ENCODE data around the gene ECEL1. TPM values are rescaled to one million over a fixed set of nuclear protein-coding genes. Genes with fewer than 3 reads are reported as not detected.

ECEL1 gene
- total RNA-seq, 2 experiments from 2014 or later, result 0.56 to 0.72 TPM

GRCh38 chr2:232478571-232479340 lies 8.9 kb downstream of the ECEL1 start:
- no peaks in the 10 kb centered on the region for H3K36me3 Mint-ChIP-seq (ENCODE audit: low read depth)
- ChIA-PET CTCF (no interaction called here), POLR2A (no interaction called here)
- no peak for ATAC-seq
- H3K9me3 Mint-ChIP-seq, result no peaks in the 10 kb centered on the region
- DNase-seq, result no peak
- no peak for TF ChIP-seq CTCF (IDR thresholded peaks at IDR 0.05)
- H3K4me1 Mint-ChIP-seq (ENCODE audit: low read depth), result no peaks in the 10 kb centered on the region
- no peak overlapping the region for H3K4me3 Mint-ChIP-seq
- no peak overlapping the region for H3K27ac Mint-ChIP-seq
- intact Hi-C loops (cut with micrococcal nuclease), result no loop called here
- H3K27me3 Mint-ChIP-seq, result peaks cover 6% of the 10 kb centered on the region

GRCh38 chr2:232477751-232478510 lies 9.7 kb downstream of the ECEL1 start:
- H3K9me3 Mint-ChIP-seq, result peaks cover 1% of the 10 kb centered on the region
- intact Hi-C loops (cut with micrococcal nuclease), result no loop called here
- no peaks in the 10 kb centered on the region for H3K36me3 Mint-ChIP-seq (ENCODE audit: low read depth)
- no peak overlapping the region for H3K27ac Mint-ChIP-seq
- H3K4me1 Mint-ChIP-seq (ENCODE audit: low read depth), result no peaks in the 10 kb centered on the region
- H3K27me3 Mint-ChIP-seq, result peaks cover 12% of the 10 kb centered on the region
- no peak for TF ChIP-seq CTCF (IDR thresholded peaks at IDR 0.05)
- H3K4me3 Mint-ChIP-seq, result no peak overlapping the region
- DNase-seq (no peak), ATAC-seq (no peak)
- ChIA-PET CTCF (no interaction called here), POLR2A (interaction anchor here (1.3 kb wide), 1 partner anchor 15 kb away, joined by 3 read pairs; no protein-coding TSS in a partner anchor)

- DNase-seq, result no peak
- ATAC-seq, result no peak
- ChIA-PET CTCF (interaction anchor here (0.8 to 1.0 kb wide), 2 partner anchors 46 to 576 kb away, joined by 3 to 4 read pairs; no protein-coding TSS in a partner anchor), POLR2A (interaction anchor here (1.3 kb wide), 1 partner anchor 14 kb away, joined by 3 read pairs; no protein-coding TSS in a partner anchor)
- intact Hi-C loops (cut with micrococcal nuclease), result no loop called here
- no peak for TF ChIP-seq CTCF (IDR thresholded peaks at IDR 0.05)
- Mint-ChIP-seq H3K4me3 (no peak overlapping the region), H3K27ac (no peak overlapping the region), H3K9me3 (peaks cover 10% of the 10 kb centered on the region), H3K36me3 (ENCODE audit: low read depth) (no peaks in the 10 kb centered on the region), H3K4me1 (ENCODE audit: low read depth) (no peaks in the 10 kb centered on the region), H3K27me3 (peaks cover 21% of the 10 kb centered on the region)
Observed at GRCh38 chr2:232476791-232477190, 10.8 kb downstream of the ECEL1 start.

- no peaks in the 10 kb centered on the region for H3K36me3 Mint-ChIP-seq (ENCODE audit: low read depth)
- TF ChIP-seq CTCF (IDR thresholded peaks at IDR 0.05), result no peak
- intact Hi-C loops (cut with micrococcal nuclease), result no loop called here
- no peaks in the 10 kb centered on the region for H3K4me1 Mint-ChIP-seq (ENCODE audit: low read depth)
- peaks cover 13% of the 10 kb centered on the region for H3K9me3 Mint-ChIP-seq
- H3K27me3 Mint-ChIP-seq, result peaks cover 26% of the 10 kb centered on the region
- ChIA-PET POLR2A (no interaction called here), CTCF (no interaction called here)
- DNase-seq (no peak), ATAC-seq (no peak)
- H3K27ac Mint-ChIP-seq, result no peak overlapping the region
- no peak overlapping the region for H3K4me3 Mint-ChIP-seq
Observed at GRCh38 chr2:232476045-232476444, 11.6 kb downstream of the ECEL1 start.

- ATAC-seq, result no peak
- TF ChIP-seq CTCF (IDR thresholded peaks at IDR 0.05), result no peak
- H3K36me3 Mint-ChIP-seq (ENCODE audit: low read depth), result no peaks in the 10 kb centered on the region
- ChIA-PET POLR2A (interaction anchor here (1.5 kb wide), 1 partner anchor 44 kb away, joined by 4 read pairs; no protein-coding TSS in a partner anchor), CTCF (interaction anchor here (1.0 to 1.4 kb wide), 2 partner anchors 8 to 49 kb away, joined by 3 to 4 read pairs; no protein-coding TSS in a partner anchor)
- H3K9me3 Mint-ChIP-seq, result peaks cover 13% of the 10 kb centered on the region
- DNase-seq, result no peak
- no peaks in the 10 kb centered on the region for H3K4me1 Mint-ChIP-seq (ENCODE audit: low read depth)
- H3K27ac Mint-ChIP-seq, result no peak overlapping the region
- intact Hi-C loops (cut with micrococcal nuclease), result no loop called here
- H3K27me3 Mint-ChIP-seq, result peaks cover 35% of the 10 kb centered on the region
- no peak overlapping the region for H3K4me3 Mint-ChIP-seq
Observed at GRCh38 chr2:232473467-232473890, 14.2 kb downstream of the ECEL1 start.
